K562 (cell line): Measurements from ENCODE around the gene GAL3ST2. TPM values are rescaled to one million over a fixed set of nuclear protein-coding genes. Genes with fewer than 3 reads are reported as not detected.

Experiments
- ATAC-seq: fragments of 200-7000 bp; cut with Tn5 transposase; 3 replicates; pipeline ENCODE4 v1.9.1; 2020; ENCODE audit warnings: moderate library complexity
- BruUV-seq: library from RNA; stranded (reverse); fragments of 400-500 nt; replicated peaks from 2 replicates; lab custom pipeline; 2021; lab: Mats Ljungman, UMichigan
- CTCF ChIA-PET: fragments of 300-600 bp; formaldehyde crosslinking; extraction: SDS; loops from one replicate; lab custom pipeline; 2021; ENCODE audit warnings: low intra/inter-chr PET ratio; lab: Yijun Ruan, JAX
- POLR2A ChIA-PET: fragments of 300-600, 350-650 bp; sonication (Branson Sonifier 250); formaldehyde crosslinking; extraction: SDS; loops from one replicate; lab custom pipeline; 2021; ENCODE audit warnings: antibody characterized with exemption, inconsistent platforms; lab: Yijun Ruan, JAX
- DNase-seq, 4 experiments: peaks; one replicate each; pipeline versions ENCODE4 v3.0.0 to v3.0.0-alpha.2; 2011 to 2018; ENCODE audit warnings: low spot score in 3 of 4, mixed read lengths in 3 of 4; ENCODE audit errors: extremely low read depth in 1 of 4
- FAIRE-seq: peaks from 2 replicates; lab custom pipeline; 2011; peaks lifted over from hg19 to GRCh38; lab: Jason Lieb, UNC
- H2AFZ ChIP-seq: 2 replicates; pipeline ENCODE4 v1.6.0; 2011; ENCODE audit warnings: low read depth, low read length, control low read depth, inconsistent platforms
- H3K27ac ChIP-seq: fragments of 200-600 bp; 3 replicates; pipeline ENCODE4 v1.8.0; 2011; ENCODE audit warnings: low read depth, mild to moderate bottlenecking, control low read depth, inconsistent platforms, low read length, moderate library complexity, mixed read lengths; ENCODE audit errors: extremely low read depth
- H3K27me3 ChIP-seq, 2 experiments: fragments of 300-600 bp in 1 of 2; 2 replicates in 1 of 2; 3 replicates in 1 of 2; pipeline versions ENCODE4 v1.6.0 to v1.8.0; 2011; ENCODE audit warnings: inconsistent platforms in 2 of 2, low read length in 2 of 2, mild to moderate bottlenecking in 1 of 2, mixed read lengths in 1 of 2, moderate library complexity in 1 of 2; ENCODE audit not compliant: control insufficient read depth in 2 of 2, insufficient read depth in 2 of 2
- H3K36me3 ChIP-seq: fragments of 300-600 bp; 3 replicates; pipeline ENCODE4 v1.8.0; 2011; ENCODE audit warnings: mild to moderate bottlenecking, low read length, inconsistent platforms; ENCODE audit not compliant: control insufficient read depth, insufficient read depth
- H3K4me1 ChIP-seq, 2 experiments: fragments of 200-600 bp in 1 of 2; replicated peaks in 1 of 2; 2 replicates in 1 of 2; 3 replicates in 1 of 2; pipeline versions ENCODE4 v1.5.1 to v1.8.0; 2011; ENCODE audit warnings: inconsistent platforms in 2 of 2, low read length in 2 of 2, mild to moderate bottlenecking in 1 of 2, mixed read lengths in 1 of 2, moderate library complexity in 1 of 2; ENCODE audit not compliant: control insufficient read depth in 2 of 2, insufficient read depth in 2 of 2
- H3K4me2 ChIP-seq: 2 replicates; pipeline ENCODE4 v1.6.1; 2011; ENCODE audit warnings: low read length, control low read depth, inconsistent platforms, mixed read lengths; ENCODE audit not compliant: insufficient read depth
- H3K4me3 ChIP-seq: fragments of 200-600 bp; sonication (generic), shearing (Covaris generic); 2 replicates; pipeline ENCODE4 v1.5.1; 2016; ENCODE audit warnings: control low read depth, inconsistent platforms
- H3K79me2 ChIP-seq: fragments of 200-600 bp; 3 replicates; pipeline ENCODE4 v1.8.0; 2011; ENCODE audit warnings: low read length, inconsistent platforms; ENCODE audit not compliant: control insufficient read depth, insufficient read depth
- H3K9ac ChIP-seq, 2 experiments: 2 replicates each; pipeline versions ENCODE4 v1.6.0 to v1.6.1; 2011; ENCODE audit warnings: low read depth in 2 of 2, low read length in 2 of 2, control low read depth in 1 of 2, inconsistent platforms in 1 of 2, mild to moderate bottlenecking in 1 of 2, mixed read lengths in 1 of 2; ENCODE audit not compliant: insufficient read depth in 1 of 2
- H3K9me1 ChIP-seq: one replicate; pipeline ENCODE4 v1.6.0; 2011; ENCODE audit warnings: inconsistent platforms, mild to moderate bottlenecking, low read length, moderate library complexity; ENCODE audit not compliant: control insufficient read depth, insufficient read depth
- H3K9me3 ChIP-seq: replicated peaks from 2 replicates; pipeline ENCODE4 v1.5.1; 2011; ENCODE audit warnings: low read depth, low read length, inconsistent platforms; ENCODE audit not compliant: control insufficient read depth, insufficient read depth
- H4K20me1 ChIP-seq: replicated peaks from 2 replicates; pipeline ENCODE4 v1.6.1; 2011; ENCODE audit warnings: low read length, inconsistent platforms, mixed read lengths; ENCODE audit not compliant: control insufficient read depth, insufficient read depth
- ATF4 ChIP-seq: fragments of 450-650 bp; formaldehyde crosslinking; IDR thresholded peaks from 2 replicates; pipeline ENCODE4 v1.4.0; 2022; ENCODE audit warnings: mild to moderate bottlenecking, moderate library complexity
- BCOR ChIP-seq: fragments of 450-650 bp; IDR thresholded peaks from 2 replicates; pipeline ENCODE4 v1.6.1; 2016
- CREBBP ChIP-seq: IDR thresholded peaks from one replicate; pipeline ENCODE4 v1.6.1; 2012; ENCODE audit warnings: low read depth, mild to moderate bottlenecking, control low read depth, inconsistent platforms, low read length
- EWSR1 ChIP-seq: fragments of 450-650 bp; IDR thresholded peaks from 2 replicates; pipeline ENCODE4 v1.6.1; 2018; ENCODE audit warnings: borderline replicate concordance, mild to moderate bottlenecking, low read depth, moderate library complexity; ENCODE audit not compliant: partially characterized antibody
- HES1 ChIP-seq: fragments of 450-650 bp; IDR thresholded peaks from 2 replicates; pipeline ENCODE4 v1.6.1; 2016; ENCODE audit warnings: low read depth, mild to moderate bottlenecking, moderate library complexity
- NR2C1 ChIP-seq, 2 experiments: fragments of 450-650 bp; IDR thresholded peaks; 2 replicates each; pipeline ENCODE4 v1.6.1; 2017; ENCODE audit warnings: mild to moderate bottlenecking in 2 of 2, antibody characterized with exemption in 1 of 2, inconsistent platforms in 1 of 2, missing compliant biosample characterization in 1 of 2, missing genetic modification characterization in 1 of 2
- PHB ChIP-seq: fragments of 250-450 bp; sonication (Bioruptor Pico); IDR thresholded peaks from 2 replicates; pipeline ENCODE4 v1.5.0; 2021
- POLR2G ChIP-seq: fragments of 200-400 bp; formaldehyde crosslinking; IDR thresholded peaks from 2 replicates; pipeline ENCODE4 v1.6.1; 2017; ENCODE audit warnings: low read depth, mild to moderate bottlenecking, antibody characterized with exemption, low read length, moderate library complexity
- RBM15 ChIP-seq: fragments of 200-400 bp; formaldehyde crosslinking; IDR thresholded peaks from 2 replicates; pipeline ENCODE4 v1.6.1; 2018; ENCODE audit warnings: mild to moderate bottlenecking, low read length, moderate library complexity; ENCODE audit not compliant: insufficient read depth
- SIX5 ChIP-seq, 2 experiments: IDR thresholded peaks; 2 replicates each; pipeline ENCODE4 v1.6.1; 2011; ENCODE audit warnings: low read length in 2 of 2, borderline replicate concordance in 1 of 2, low read depth in 1 of 2, mild to moderate bottlenecking in 1 of 2, moderate library complexity in 1 of 2; ENCODE audit not compliant: insufficient read depth in 1 of 2
- SMAD3 ChIP-seq: fragments of 450-650 bp; formaldehyde crosslinking; conservative IDR thresholded peaks from 2 replicates; pipeline ENCODE4 v1.4.0; 2020; ENCODE audit warnings: mild to moderate bottlenecking
- STAT5A ChIP-seq: IDR thresholded peaks from 2 replicates; pipeline ENCODE4 v1.6.1; 2012; ENCODE audit warnings: low read length, inconsistent platforms, borderline replicate concordance
- ZBTB49 ChIP-seq: sonication (generic); formaldehyde crosslinking; IDR thresholded peaks from 2 replicates; pipeline ENCODE4 v1.8.0; 2022; ENCODE audit warnings: missing genetic modification reagents, mild to moderate bottlenecking, borderline replicate concordance
- ZNF143 ChIP-seq: sonication (generic); formaldehyde crosslinking; IDR thresholded peaks from 2 replicates; pipeline ENCODE4 v1.9.0; 2022; ENCODE audit warnings: mild to moderate bottlenecking, missing genetic modification reagents
- WGBS: fragments of 100-300 bp; shearing (Covaris generic); methylation state at CpG from one replicate; pipeline ENCODE4 v1.1.6; 2016; ENCODE audit warnings: low coverage, mixed read lengths; ENCODE audit not compliant: insufficient coverage; ENCODE audit errors: missing lambda C conversion rate; 5-methylcytosine and 5-hydroxymethylcytosine counted together
- in situ Hi-C: fragments of 300-500 bp; cut with MboI; formaldehyde crosslinking; loops from 4 replicates; pipeline ENCODE4 v1.15.0; 2018; ENCODE audit warnings: inconsistent platforms, mixed read lengths
- intact Hi-C: fragments of 100-400 bp; cut with micrococcal nuclease; formaldehyde crosslinking; loops from 2 replicates; pipeline ENCODE4 v1.14.2; 2022
- polyA plus RNA-seq, 8 experiments: library from polyadenylated mRNA; depleted of rRNA in 4 of 8; stranded (reverse) in 5 of 8; unstranded in 3 of 8; fragments of >200 nt; fragmentation: Nextera tagmentation in 2 of 8; fragmentation: Illumina TruSeq in 1 of 8; extraction: Ambion mirVana in 2 of 8; extraction: Trizol in 1 of 8; gene quantifications; 2 replicates each; pipeline versions ENCODE4 v1.2.1 to v1.2.3, GENCODE V29; 2011 to 2014; ENCODE audit warnings: inconsistent platforms in 1 of 8, missing spikeins in 1 of 8
- total RNA-seq, 7 experiments: library from RNA; depleted of rRNA in 6 of 7; stranded (reverse); fragments of >200 nt in 6 of 7; fragmentation: Illumina TruSeq in 2 of 7; extraction: Trizol in 2 of 7; gene quantifications; 2 replicates each; pipeline versions ENCODE4 v1.2.1 to v1.2.3, GENCODE V29; 2011 to 2021; ENCODE audit warnings: low replicate concordance in 1 of 7

The GAL3ST2 gene
- total and polyA plus RNA-seq, 9 of the 15 experiments (the other 6 are each of a cell fraction or from before 2014, with no cell fraction given) = 0.42 TPM; not detected in 8

- TF ChIP-seq STAT5A (no peak), NR2C1 (IDR thresholded peaks at IDR 0.05) (no peak), NR2C1 (tag; IDR thresholded peaks at IDR 0.05) (peak; percentile 27; the same call in 1 of the 2 replicates), EWSR1 (no peak), PHB (CRISPR knock-in tag) (no peak), RBM15 (no peak), POLR2G (0 out of 2 replicates have a peak, but pooled peaks have one; percentile 14), SIX5 (IDR thresholded peaks at IDR 0.05; ENCODE audit: borderline replicate concordance in 1 of 2, insufficient read depth in 1 of 2, low read depth in 1 of 2, low read length in 2 of 2) (no peak)
Observed at GRCh38 chr2:241852116-241852980, 75.7 kb downstream of the GAL3ST2 start (continued).

GRCh38 chr2:241852981-241853631, 76.5 kb downstream of the GAL3ST2 start:
- ChIA-PET CTCF (no interaction called here), POLR2A (interaction anchor here (0.9 kb wide), 1 partner anchor 45 kb away, joined by 3 read pairs; no protein-coding TSS in a partner anchor)
- Histone ChIP-seq H3K9me1 (no peaks in the 10 kb centered on the region), H3K4me3 (no peak overlapping the region), H3K79me2 (no peaks in the 10 kb centered on the region), H3K27me3 (no peaks in the 10 kb centered on the region), H3K27ac (no peak overlapping the region), H3K9ac (no peak overlapping the region), H3K36me3 (no peaks in the 10 kb centered on the region), H3K4me2 (no peak overlapping the region), H3K9me3 (no peaks in the 10 kb centered on the region), H2AFZ (no peak overlapping the region), H3K4me1 (peaks cover 0 to 66% of the 10 kb centered on the region in 2 experiments; a peak in 3 of 5 replicates), H4K20me1 (no peaks in the 10 kb centered on the region)
- WGBS = 27% methylated on average over 9 of the region's 10 CpGs
- no TSS peak for BruUV-seq
- FAIRE-seq (no peak), ATAC-seq (no peak), DNase-seq (no peak)
- intact Hi-C loops = no loop called here
- in situ Hi-C loops = no loop called here
- no peak for TF ChIP-seq ZBTB49 (CRISPR knock-in tag)
- no peak for TF ChIP-seq SMAD3 (CRISPR knock-in tag)
- TF ChIP-seq BCOR = no peak
- TF ChIP-seq ZNF143 (CRISPR knock-in tag) = no peak
- no peak for TF ChIP-seq ATF4 (CRISPR knock-in tag)
- TF ChIP-seq CREBBP = no peak
- no peak for TF ChIP-seq HES1
